ENCODE measurements around the gene IL5. TPM values are rescaled to one million over a fixed set of nuclear protein-coding genes. Genes with fewer than 3 reads are reported as not detected.

IL5 gene
- total RNA-seq, 1 experiment from 2014 or later = not detected

Other genes with a start within 250 kb of the IL5 start
- gene SLC22A4, start 249.1 kb downstream of the IL5 start, total RNA-seq (2014; rRNA removed; shearing (Covaris generic)) = 0.61 and 0.66 TPM in 2 replicates
- gene SLC22A5, start 173.8 kb downstream of the IL5 start, total RNA-seq (2014; rRNA removed; shearing (Covaris generic)) = 2.8 and 5.1 TPM in 2 replicates
- gene IRF1, start 52.7 kb downstream of the IL5 start, total RNA-seq (2014; rRNA removed; shearing (Covaris generic)) = 1.2 and 1.8 TPM in 2 replicates
- 24.5 and 27.8 TPM in 2 replicates for gene RAD50, start 13.5 kb upstream of the IL5 start, total RNA-seq (2014; rRNA removed; shearing (Covaris generic))
- gene IL13, start 114.7 kb upstream of the IL5 start, total RNA-seq (2014; rRNA removed; shearing (Covaris generic)) = not detected in 2 replicates
- not detected in 2 replicates for gene IL4, start 130.5 kb upstream of the IL5 start, total RNA-seq (2014; rRNA removed; shearing (Covaris generic))
- 6.7 and 10.9 TPM in 2 replicates for gene KIF3A, start 194.0 kb upstream of the IL5 start, total RNA-seq (2014; rRNA removed; shearing (Covaris generic))
- not detected in 2 replicates for gene CCNI2, start 203.9 kb upstream of the IL5 start, total RNA-seq (2014; rRNA removed; shearing (Covaris generic))
- 20.4 and 21.4 TPM in 2 replicates for gene SEPTIN8, start 233.7 kb upstream of the IL5 start, total RNA-seq (2014; rRNA removed; shearing (Covaris generic))

Measured in SK-MEL-5 (cell line).